GM23338 (cell line): Measurements from ENCODE around the gene PPP1R12A. TPM values are rescaled to one million over a fixed set of nuclear protein-coding genes. Genes with fewer than 3 reads are reported as not detected.

ENCODE experiments used
- ATAC-seq: fragments of 200-7000 bp; cut with Tn5 transposase; 3 replicates; pipeline ENCODE4 v1.9.1; 2020
- DNase-seq: peaks from one replicate; pipeline ENCODE4 v3.0.0-alpha.2; 2015; ENCODE audit warnings: low spot score
- H2AFZ ChIP-seq: fragments of 200-600 bp; sonication (generic); 2 replicates; pipeline ENCODE4 v1.8.0; 2016; ENCODE audit warnings: antibody characterized with exemption, mild to moderate bottlenecking, moderate library complexity
- H3F3A ChIP-seq: fragments of 200-600 bp; sonication (generic); replicated peaks from 2 replicates; pipeline ENCODE4 v1.8.0; 2017; ENCODE audit warnings: antibody characterized with exemption, mixed run types, low read depth
- H3K27ac ChIP-seq: fragments of 200-600 bp; sonication (generic); 2 replicates; pipeline ENCODE4 v1.6.1; 2016; ENCODE audit warnings: low read depth
- H3K27me3 ChIP-seq: fragments of 200-600 bp; sonication (generic); 2 replicates; pipeline ENCODE4 v1.8.0; 2016; ENCODE audit warnings: mild to moderate bottlenecking, mixed run types, moderate library complexity; ENCODE audit not compliant: insufficient read depth
- H3K36me3 ChIP-seq: fragments of 200-600 bp; sonication (generic); 2 replicates; pipeline ENCODE4 v1.8.0; 2016; ENCODE audit warnings: mild to moderate bottlenecking; ENCODE audit not compliant: insufficient read depth
- H3K4me1 ChIP-seq: fragments of 200-600 bp; sonication (generic); 2 replicates; pipeline ENCODE4 v1.8.0; 2016; ENCODE audit warnings: mild to moderate bottlenecking, moderate library complexity; ENCODE audit not compliant: insufficient read depth
- H3K4me2 ChIP-seq: fragments of 200-600 bp; sonication (generic); 2 replicates; pipeline ENCODE4 v1.7.1; 2017; ENCODE audit warnings: mixed run types
- H3K4me3 ChIP-seq: fragments of 200-600 bp; sonication (generic); 2 replicates; pipeline ENCODE4 v1.6.1; 2016; ENCODE audit warnings: mixed run types
- H3K79me2 ChIP-seq: fragments of 200-600 bp; sonication (generic); replicated peaks from 2 replicates; pipeline ENCODE4 v1.8.0; 2017; ENCODE audit warnings: mild to moderate bottlenecking; ENCODE audit not compliant: insufficient read depth
- H3K9me2 ChIP-seq: fragments of 200-600 bp; sonication (generic); 2 replicates; pipeline ENCODE4 v1.8.0; 2017; ENCODE audit not compliant: insufficient read depth
- H4K20me1 ChIP-seq: fragments of 200-600 bp; sonication (generic); replicated peaks from 2 replicates; pipeline ENCODE4 v1.8.0; 2017; ENCODE audit warnings: mild to moderate bottlenecking; ENCODE audit not compliant: insufficient read depth
- H3K27ac Mint-ChIP-seq: 2 replicates; pipeline ENCODE4 v1.8.0; 2020; ENCODE audit warnings: inconsistent platforms, mild to moderate bottlenecking, moderate library complexity, mixed read lengths
- H3K27me3 Mint-ChIP-seq: 3 replicates; pipeline ENCODE4 v1.8.0; 2022; ENCODE audit warnings: low read depth, mild to moderate bottlenecking, moderate library complexity, mixed read lengths, inconsistent platforms; ENCODE audit not compliant: insufficient read depth, poor library complexity
- H3K36me3 Mint-ChIP-seq: 3 replicates; pipeline ENCODE4 v1.8.0; 2021; ENCODE audit warnings: low read depth, mild to moderate bottlenecking, inconsistent platforms, moderate library complexity, mixed read lengths
- H3K4me1 Mint-ChIP-seq: 3 replicates; pipeline ENCODE4 v1.8.0; 2020; ENCODE audit warnings: mild to moderate bottlenecking, inconsistent platforms, mixed read lengths
- H3K4me3 Mint-ChIP-seq: 3 replicates; pipeline ENCODE4 v1.8.0; 2021; ENCODE audit warnings: moderate library complexity, mild to moderate bottlenecking, inconsistent platforms, mixed read lengths
- H3K9me3 Mint-ChIP-seq: 3 replicates; pipeline ENCODE4 v1.8.0; 2020; ENCODE audit warnings: moderate library complexity, mild to moderate bottlenecking, inconsistent platforms, mixed read lengths
- CREB1 ChIP-seq: fragments of 250-450 bp; sonication (Bioruptor Pico); IDR thresholded peaks from 2 replicates; pipeline ENCODE4 v1.5.0; 2020; ENCODE audit warnings: low read depth, mild to moderate bottlenecking, moderate library complexity
- EZH2 ChIP-seq: fragments of 200-600 bp; sonication (generic); IDR thresholded peaks from one replicate; pipeline ENCODE4 v1.8.0; 2017; ENCODE audit warnings: antibody characterized with exemption, mild to moderate bottlenecking, low read depth; ENCODE audit not compliant: unreplicated experiment
- EZH2phosphoT487 ChIP-seq: fragments of 200-600 bp; sonication (generic); IDR thresholded peaks from one replicate; pipeline ENCODE4 v1.8.1; 2018; ENCODE audit warnings: antibody characterized with exemption; ENCODE audit not compliant: unreplicated experiment
- JUNB ChIP-seq: IDR thresholded peaks from one replicate; pipeline ENCODE4 v1.6.1; 2016; ENCODE audit warnings: antibody characterized with exemption; ENCODE audit not compliant: unreplicated experiment
- NANOG ChIP-seq: IDR thresholded peaks from 2 replicates; pipeline ENCODE4 v1.6.1; 2016; ENCODE audit warnings: antibody characterized with exemption, borderline replicate concordance
- POLR2AphosphoS5 ChIP-seq: IDR thresholded peaks from 2 replicates; pipeline ENCODE4 v1.6.1; 2016; ENCODE audit warnings: antibody characterized with exemption, low read depth
- STAT1 ChIP-seq: IDR thresholded peaks from one replicate; pipeline ENCODE4 v1.6.1; 2016; ENCODE audit warnings: antibody characterized with exemption; ENCODE audit not compliant: unreplicated experiment
- ZNF331 ChIP-seq: fragments of 250-450 bp; sonication (Bioruptor Pico); IDR thresholded peaks from 2 replicates; pipeline ENCODE4 v1.5.0; 2020; ENCODE audit warnings: low read depth, mild to moderate bottlenecking, moderate library complexity
- polyA plus RNA-seq: library from polyadenylated mRNA; unstranded; fragments of >200 nt; fragmentation: Nextera tagmentation; extraction: Ambion mirVana; gene quantifications from 2 replicates; pipeline ENCODE4 v1.2.1, GENCODE V29; 2016
- total RNA-seq: library from RNA; depleted of rRNA; stranded (reverse); fragments of >200 nt; shearing (Covaris generic); gene quantifications from 2 replicates; pipeline ENCODE4 v1.2.3, GENCODE V29; 2014
- TF ChIP-seq, protein P1 (sequence below): IDR thresholded peaks from 2 replicates; pipeline ENCODE4 v1.6.1; 2016; ENCODE audit warnings: antibody characterized with exemption
- TF ChIP-seq, protein P2 (sequence below), 2 experiments: fragments of 200-600 bp in 1 of 2; sonication (generic) in 1 of 2; conservative IDR thresholded peaks; 2 replicates each; pipeline versions ENCODE4 v1.5.1 to v1.6.1; 2016 to 2017; ENCODE audit warnings: antibody characterized with exemption in 2 of 2, low read depth in 2 of 2, mild to moderate bottlenecking in 2 of 2, moderate library complexity in 1 of 2
- TF ChIP-seq, protein P3 (sequence below): fragments of 250-450 bp; sonication (Bioruptor Pico); IDR thresholded peaks from 2 replicates; pipeline ENCODE4 v1.5.0; 2020; ENCODE audit warnings: mild to moderate bottlenecking, moderate library complexity

Gene PPP1R12A
- total and polyA plus RNA-seq, 2 experiments from 2014 or later: 91.6 to 146 TPM

DNA sequence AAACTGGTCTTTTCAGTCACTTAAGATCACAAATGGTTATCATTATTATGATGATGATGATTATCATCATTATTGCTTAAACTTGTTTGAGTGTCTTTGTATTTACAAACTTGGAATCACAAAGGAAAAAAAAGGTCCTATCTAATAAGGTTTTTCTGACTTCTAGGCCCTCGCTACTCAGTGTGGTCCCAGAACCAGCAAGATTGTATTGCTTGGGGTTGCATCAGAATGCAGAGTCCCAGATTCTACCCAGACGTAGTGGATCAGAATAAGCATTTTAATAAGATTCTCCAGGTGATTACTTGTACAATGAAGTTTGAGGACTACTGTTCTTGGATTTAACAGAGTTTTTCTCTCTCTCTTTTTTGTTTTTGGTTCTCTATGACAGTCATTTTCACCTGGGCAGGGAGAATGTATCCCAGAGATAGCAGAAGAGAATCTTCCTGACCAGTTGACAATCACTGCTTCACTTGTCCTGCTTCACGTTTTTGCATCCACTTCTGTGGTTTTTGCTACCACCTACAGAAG is 29.3 kb upstream of the PPP1R12A start:
- H3K27ac Mint-ChIP-seq: peak overlapping the region; percentile 28; the same call in 1 of the 2 replicates
- H3K9me2 ChIP-seq: no peaks in the 10 kb centered on the region
- H3K79me2 ChIP-seq: no peaks in the 10 kb centered on the region
- no peaks in the 10 kb centered on the region for H3K9me3 Mint-ChIP-seq
- TF ChIP-seq POLR2AphosphoS5: no peak
- TF ChIP-seq, protein P1, sequence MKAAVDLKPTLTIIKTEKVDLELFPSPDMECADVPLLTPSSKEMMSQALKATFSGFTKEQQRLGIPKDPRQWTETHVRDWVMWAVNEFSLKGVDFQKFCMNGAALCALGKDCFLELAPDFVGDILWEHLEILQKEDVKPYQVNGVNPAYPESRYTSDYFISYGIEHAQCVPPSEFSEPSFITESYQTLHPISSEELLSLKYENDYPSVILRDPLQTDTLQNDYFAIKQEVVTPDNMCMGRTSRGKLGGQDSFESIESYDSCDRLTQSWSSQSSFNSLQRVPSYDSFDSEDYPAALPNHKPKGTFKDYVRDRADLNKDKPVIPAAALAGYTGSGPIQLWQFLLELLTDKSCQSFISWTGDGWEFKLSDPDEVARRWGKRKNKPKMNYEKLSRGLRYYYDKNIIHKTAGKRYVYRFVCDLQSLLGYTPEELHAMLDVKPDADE: no peak
- TF ChIP-seq NANOG: no peak
- TF ChIP-seq EZH2phosphoT487: no peak
- TF ChIP-seq, protein P2, sequence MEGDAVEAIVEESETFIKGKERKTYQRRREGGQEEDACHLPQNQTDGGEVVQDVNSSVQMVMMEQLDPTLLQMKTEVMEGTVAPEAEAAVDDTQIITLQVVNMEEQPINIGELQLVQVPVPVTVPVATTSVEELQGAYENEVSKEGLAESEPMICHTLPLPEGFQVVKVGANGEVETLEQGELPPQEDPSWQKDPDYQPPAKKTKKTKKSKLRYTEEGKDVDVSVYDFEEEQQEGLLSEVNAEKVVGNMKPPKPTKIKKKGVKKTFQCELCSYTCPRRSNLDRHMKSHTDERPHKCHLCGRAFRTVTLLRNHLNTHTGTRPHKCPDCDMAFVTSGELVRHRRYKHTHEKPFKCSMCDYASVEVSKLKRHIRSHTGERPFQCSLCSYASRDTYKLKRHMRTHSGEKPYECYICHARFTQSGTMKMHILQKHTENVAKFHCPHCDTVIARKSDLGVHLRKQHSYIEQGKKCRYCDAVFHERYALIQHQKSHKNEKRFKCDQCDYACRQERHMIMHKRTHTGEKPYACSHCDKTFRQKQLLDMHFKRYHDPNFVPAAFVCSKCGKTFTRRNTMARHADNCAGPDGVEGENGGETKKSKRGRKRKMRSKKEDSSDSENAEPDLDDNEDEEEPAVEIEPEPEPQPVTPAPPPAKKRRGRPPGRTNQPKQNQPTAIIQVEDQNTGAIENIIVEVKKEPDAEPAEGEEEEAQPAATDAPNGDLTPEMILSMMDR (conservative IDR thresholded peaks at IDR 0.05; ENCODE audit: low read depth in 2 of 2): no peak
- TF ChIP-seq JUNB: no peak
- TF ChIP-seq STAT1: no peak
- no peaks in the 10 kb centered on the region for H4K20me1 ChIP-seq
- H3K4me2 ChIP-seq: no peak overlapping the region
- DNase-seq (no peak), ATAC-seq (no peak)
- no peaks in the 10 kb centered on the region for H3K27me3 Mint-ChIP-seq
- no peaks in the 10 kb centered on the region for H3K36me3 Mint-ChIP-seq
- H3K36me3 ChIP-seq: no peaks in the 10 kb centered on the region
- H3K4me3 Mint-ChIP-seq: no peak overlapping the region
- no peaks in the 10 kb centered on the region for H3F3A ChIP-seq
- no peak overlapping the region for H3K27ac ChIP-seq
- peaks cover 6% of the 10 kb centered on the region; the same call in 1 of the 2 replicates for H3K4me1 ChIP-seq
- no peaks in the 10 kb centered on the region for H3K27me3 ChIP-seq
- no peak overlapping the region for H3K4me3 ChIP-seq
- peak overlapping the region; percentile 67 for H2AFZ ChIP-seq
- peaks cover 11% of the 10 kb centered on the region; the same call in 2 of the 3 replicates for H3K4me1 Mint-ChIP-seq

DNA sequence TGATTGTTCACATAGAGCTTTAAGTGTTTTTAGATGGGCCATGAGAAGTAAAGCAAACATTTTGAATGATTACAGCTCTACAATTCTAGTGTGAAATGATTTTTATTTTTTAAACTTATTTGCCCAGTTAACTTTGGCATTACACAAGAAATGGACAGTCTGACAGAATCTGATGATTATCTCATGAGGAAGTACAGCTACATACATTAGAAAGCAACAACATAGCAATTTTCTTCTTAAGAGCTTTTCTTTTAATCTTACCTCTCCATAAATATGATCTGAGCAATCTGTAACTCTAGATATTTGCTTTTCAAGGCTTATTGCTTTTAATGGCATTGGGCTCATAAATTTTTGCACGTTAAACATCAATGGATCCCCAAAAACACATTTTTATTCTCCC is 26.5 kb upstream of the PPP1R12A start:
- Mint-ChIP-seq H3K4me1 (peaks cover 11% of the 10 kb centered on the region; the same call in 2 of the 3 replicates), H3K27ac (no peak overlapping the region)
- no peak for ATAC-seq
- TF ChIP-seq EZH2 (no peak), ZNF331 (CRISPR knock-in tag) (no peak), CREB1 (CRISPR knock-in tag) (no peak), JUNB (no peak)
- TF ChIP-seq, protein P3, sequence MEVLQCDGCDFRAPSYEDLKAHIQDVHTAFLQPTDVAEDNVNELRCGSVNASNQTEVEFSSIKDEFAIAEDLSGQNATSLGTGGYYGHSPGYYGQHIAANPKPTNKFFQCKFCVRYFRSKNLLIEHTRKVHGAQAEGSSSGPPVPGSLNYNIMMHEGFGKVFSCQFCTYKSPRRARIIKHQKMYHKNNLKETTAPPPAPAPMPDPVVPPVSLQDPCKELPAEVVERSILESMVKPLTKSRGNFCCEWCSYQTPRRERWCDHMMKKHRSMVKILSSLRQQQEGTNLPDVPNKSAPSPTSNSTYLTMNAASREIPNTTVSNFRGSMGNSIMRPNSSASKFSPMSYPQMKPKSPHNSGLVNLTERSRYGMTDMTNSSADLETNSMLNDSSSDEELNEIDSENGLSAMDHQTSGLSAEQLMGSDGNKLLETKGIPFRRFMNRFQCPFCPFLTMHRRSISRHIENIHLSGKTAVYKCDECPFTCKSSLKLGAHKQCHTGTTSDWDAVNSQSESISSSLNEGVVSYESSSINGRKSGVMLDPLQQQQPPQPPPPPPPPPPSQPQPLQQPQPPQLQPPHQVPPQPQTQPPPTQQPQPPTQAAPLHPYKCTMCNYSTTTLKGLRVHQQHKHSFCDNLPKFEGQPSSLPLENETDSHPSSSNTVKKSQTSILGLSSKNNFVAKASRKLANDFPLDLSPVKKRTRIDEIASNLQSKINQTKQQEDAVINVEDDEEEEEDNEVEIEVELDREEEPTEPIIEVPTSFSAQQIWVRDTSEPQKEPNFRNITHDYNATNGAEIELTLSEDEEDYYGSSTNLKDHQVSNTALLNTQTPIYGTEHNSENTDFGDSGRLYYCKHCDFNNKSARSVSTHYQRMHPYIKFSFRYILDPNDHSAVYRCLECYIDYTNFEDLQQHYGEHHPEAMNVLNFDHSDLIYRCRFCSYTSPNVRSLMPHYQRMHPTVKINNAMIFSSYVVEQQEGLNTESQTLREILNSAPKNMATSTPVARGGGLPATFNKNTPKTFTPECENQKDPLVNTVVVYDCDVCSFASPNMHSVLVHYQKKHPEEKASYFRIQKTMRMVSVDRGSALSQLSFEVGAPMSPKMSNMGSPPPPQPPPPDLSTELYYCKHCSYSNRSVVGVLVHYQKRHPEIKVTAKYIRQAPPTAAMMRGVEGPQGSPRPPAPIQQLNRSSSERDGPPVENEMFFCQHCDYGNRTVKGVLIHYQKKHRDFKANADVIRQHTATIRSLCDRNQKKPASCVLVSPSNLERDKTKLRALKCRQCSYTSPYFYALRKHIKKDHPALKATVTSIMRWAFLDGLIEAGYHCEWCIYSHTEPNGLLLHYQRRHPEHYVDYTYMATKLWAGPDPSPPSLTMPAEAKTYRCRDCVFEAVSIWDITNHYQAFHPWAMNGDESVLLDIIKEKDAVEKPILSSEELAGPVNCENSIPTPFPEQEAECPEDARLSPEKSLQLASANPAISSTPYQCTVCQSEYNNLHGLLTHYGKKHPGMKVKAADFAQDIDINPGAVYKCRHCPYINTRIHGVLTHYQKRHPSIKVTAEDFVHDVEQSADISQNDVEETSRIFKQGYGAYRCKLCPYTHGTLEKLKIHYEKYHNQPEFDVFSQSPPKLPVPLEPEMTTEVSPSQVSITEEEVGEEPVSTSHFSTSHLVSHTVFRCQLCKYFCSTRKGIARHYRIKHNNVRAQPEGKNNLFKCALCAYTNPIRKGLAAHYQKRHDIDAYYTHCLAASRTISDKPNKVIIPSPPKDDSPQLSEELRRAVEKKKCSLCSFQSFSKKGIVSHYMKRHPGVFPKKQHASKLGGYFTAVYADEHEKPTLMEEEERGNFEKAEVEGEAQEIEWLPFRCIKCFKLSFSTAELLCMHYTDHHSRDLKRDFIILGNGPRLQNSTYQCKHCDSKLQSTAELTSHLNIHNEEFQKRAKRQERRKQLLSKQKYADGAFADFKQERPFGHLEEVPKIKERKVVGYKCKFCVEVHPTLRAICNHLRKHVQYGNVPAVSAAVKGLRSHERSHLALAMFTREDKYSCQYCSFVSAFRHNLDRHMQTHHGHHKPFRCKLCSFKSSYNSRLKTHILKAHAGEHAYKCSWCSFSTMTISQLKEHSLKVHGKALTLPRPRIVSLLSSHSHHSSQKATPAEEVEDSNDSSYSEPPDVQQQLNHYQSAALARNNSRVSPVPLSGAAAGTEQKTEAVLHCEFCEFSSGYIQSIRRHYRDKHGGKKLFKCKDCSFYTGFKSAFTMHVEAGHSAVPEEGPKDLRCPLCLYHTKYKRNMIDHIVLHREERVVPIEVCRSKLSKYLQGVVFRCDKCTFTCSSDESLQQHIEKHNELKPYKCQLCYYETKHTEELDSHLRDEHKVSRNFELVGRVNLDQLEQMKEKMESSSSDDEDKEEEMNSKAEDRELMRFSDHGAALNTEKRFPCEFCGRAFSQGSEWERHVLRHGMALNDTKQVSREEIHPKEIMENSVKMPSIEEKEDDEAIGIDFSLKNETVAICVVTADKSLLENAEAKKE (CRISPR knock-in tag): no peak
- TF ChIP-seq, protein P1: no peak

More for the DNA sequence above, 26.5 kb upstream of the PPP1R12A start:
- Mint-ChIP-seq H3K27me3 (no peaks in the 10 kb centered on the region), H3K36me3 (no peaks in the 10 kb centered on the region), H3K9me3 (no peaks in the 10 kb centered on the region), H3K4me3 (no peak overlapping the region)
- no peaks in the 10 kb centered on the region for H4K20me1 ChIP-seq
- H3K4me3 ChIP-seq: no peak overlapping the region
- H3K9me2 ChIP-seq: no peaks in the 10 kb centered on the region
- H3K79me2 ChIP-seq: no peaks in the 10 kb centered on the region
- H3K27me3 ChIP-seq: no peaks in the 10 kb centered on the region
- DNase-seq: no peak
- H3K4me2 ChIP-seq: no peak overlapping the region
- H3K4me1 ChIP-seq: peaks cover 6% of the 10 kb centered on the region; the same call in 1 of the 2 replicates
- no peaks in the 10 kb centered on the region for H3F3A ChIP-seq
- H3K27ac ChIP-seq: no peak overlapping the region
- no peak overlapping the region for H2AFZ ChIP-seq
- H3K36me3 ChIP-seq: no peaks in the 10 kb centered on the region
